ENCODE measurements around the gene FBXO11. TPM values are rescaled to one million over a fixed set of nuclear protein-coding genes. Genes with fewer than 3 reads are reported as not detected.
"Not testable (repeated sequence)": the region's sequence is repeated elsewhere in the genome, so short reads cannot be mapped to it uniquely, and the experiment has no call there.

The FBXO11 gene
- total and polyA plus RNA-seq, 4 donors = 17.5 to 80.4 (median 51.5) TPM

- no peaks in the 10 kb centered on the region for H3K9me3 ChIP-seq (ENCODE audit: control insufficient read depth, low read length)
- no peak for ATAC-seq (ENCODE audit: low FRiP score)
- no peak for DNase-seq
- no peak overlapping the region for H3K27ac ChIP-seq (ENCODE audit: low read depth in 1 of 2, low read length in 2 of 2)
- H3K4me1 ChIP-seq (ENCODE audit: control insufficient read depth in 1 of 2, insufficient read depth in 2 of 2, low read length in 2 of 2) = no peaks in the 10 kb centered on the region
- H3K4me3 ChIP-seq (ENCODE audit: low read length in 2 of 2) = no peak overlapping the region
- no peaks in the 10 kb centered on the region for H3K27me3 ChIP-seq (ENCODE audit: control insufficient read depth in 1 of 2, insufficient read depth in 2 of 2, low read length in 1 of 2)
- 92% methylated on average over 3 of the region's 3 CpGs for WGBS, 2 donors
- intact Hi-C loops (cut with DNase I) = no loop called here
- H3K36me3 ChIP-seq (ENCODE audit: control insufficient read depth in 1 of 2, insufficient read depth in 2 of 2, low read length in 1 of 2) = no peaks in the 10 kb centered on the region
Measured at GRCh38 chr2:47917276-47917961, 11.1 kb upstream of the FBXO11 start.

- ATAC-seq (ENCODE audit: low FRiP score) (no peak), DNase-seq (no peak)
- Histone ChIP-seq H3K4me1 (ENCODE audit: control insufficient read depth in 1 of 2, insufficient read depth in 2 of 2, low read length in 2 of 2) (no peaks in the 10 kb centered on the region), H3K4me3 (ENCODE audit: low read length in 2 of 2) (no peak overlapping the region), H3K9me3 (ENCODE audit: control insufficient read depth, low read length) (no peaks in the 10 kb centered on the region), H3K36me3 (ENCODE audit: control insufficient read depth in 1 of 2, insufficient read depth in 2 of 2, low read length in 1 of 2) (no peaks in the 10 kb centered on the region), H3K27ac (ENCODE audit: low read depth in 1 of 2, low read length in 2 of 2) (no peak overlapping the region), H3K27me3 (ENCODE audit: control insufficient read depth in 1 of 2, insufficient read depth in 2 of 2, low read length in 1 of 2) (no peaks in the 10 kb centered on the region)
- intact Hi-C loops (cut with DNase I) = no loop called here
- 66 to 79% methylated on average over 1 of the region's 1 CpG for WGBS, 2 donors
Measured at GRCh38 chr2:47916412-47916811, 10.1 kb upstream of the FBXO11 start.

DNA sequence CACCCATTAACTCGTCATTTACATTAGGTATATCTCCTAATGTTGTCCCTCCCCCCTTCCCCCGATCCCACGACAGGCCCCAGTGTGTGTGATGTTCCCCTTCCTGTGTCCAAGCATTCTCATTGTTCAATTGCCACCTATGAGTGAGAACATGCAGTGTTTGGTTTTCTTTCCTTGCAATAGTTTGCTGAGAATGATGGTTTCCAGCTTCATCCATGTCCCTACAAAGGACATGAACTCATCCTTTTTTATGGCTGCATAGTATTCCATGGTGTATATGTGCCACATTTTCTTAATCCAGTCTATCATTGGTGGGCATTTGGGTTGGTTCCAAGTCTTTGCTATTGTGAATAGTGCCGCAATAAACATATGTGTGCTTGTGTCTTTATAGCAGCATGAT is 4.4 kb upstream of the FBXO11 start:
- ATAC-seq (ENCODE audit: low FRiP score); DNase-seq; H3K27ac ChIP-seq (ENCODE audit: low read depth in 1 of 2, low read length in 2 of 2); H3K4me1 ChIP-seq (ENCODE audit: control insufficient read depth in 1 of 2, insufficient read depth in 2 of 2, low read length in 2 of 2); H3K36me3 ChIP-seq (ENCODE audit: control insufficient read depth in 1 of 2, insufficient read depth in 2 of 2, low read length in 1 of 2); H3K4me3 ChIP-seq (ENCODE audit: low read length in 2 of 2); intact Hi-C loops (cut with DNase I); H3K27me3 ChIP-seq (ENCODE audit: control insufficient read depth in 1 of 2, insufficient read depth in 2 of 2, low read length in 1 of 2); H3K9me3 ChIP-seq (ENCODE audit: control insufficient read depth, low read length): not testable (repeated sequence)
- 95 to 98% methylated on average over 4 of the region's 4 CpGs for WGBS, 2 donors

GRCh38 chr2:47908682-47909081 is 2.4 kb upstream of the FBXO11 start:
- Histone ChIP-seq H3K4me3 (ENCODE audit: low read length in 2 of 2) (no peak overlapping the region), H3K9me3 (ENCODE audit: control insufficient read depth, low read length) (no peaks in the 10 kb centered on the region), H3K27me3 (ENCODE audit: control insufficient read depth in 1 of 2, insufficient read depth in 2 of 2, low read length in 1 of 2) (no peaks in the 10 kb centered on the region), H3K36me3 (ENCODE audit: control insufficient read depth in 1 of 2, insufficient read depth in 2 of 2, low read length in 1 of 2) (no peaks in the 10 kb centered on the region), H3K27ac (ENCODE audit: low read depth in 1 of 2, low read length in 2 of 2) (no peak overlapping the region), H3K4me1 (ENCODE audit: control insufficient read depth in 1 of 2, insufficient read depth in 2 of 2, low read length in 2 of 2) (no peaks in the 10 kb centered on the region)
- intact Hi-C loops (cut with DNase I) = loop anchor here (5.0 to 10.0 kb wide), 5 partner anchors 54 to 516 kb away; partner anchors contain the start of gene MSH6 (in 2 of the 2)
- DNase-seq (no peak), ATAC-seq (ENCODE audit: low FRiP score) (no peak)
- WGBS, 2 donors = 78 to 79% methylated on average over 5 of the region's 5 CpGs

DNA sequence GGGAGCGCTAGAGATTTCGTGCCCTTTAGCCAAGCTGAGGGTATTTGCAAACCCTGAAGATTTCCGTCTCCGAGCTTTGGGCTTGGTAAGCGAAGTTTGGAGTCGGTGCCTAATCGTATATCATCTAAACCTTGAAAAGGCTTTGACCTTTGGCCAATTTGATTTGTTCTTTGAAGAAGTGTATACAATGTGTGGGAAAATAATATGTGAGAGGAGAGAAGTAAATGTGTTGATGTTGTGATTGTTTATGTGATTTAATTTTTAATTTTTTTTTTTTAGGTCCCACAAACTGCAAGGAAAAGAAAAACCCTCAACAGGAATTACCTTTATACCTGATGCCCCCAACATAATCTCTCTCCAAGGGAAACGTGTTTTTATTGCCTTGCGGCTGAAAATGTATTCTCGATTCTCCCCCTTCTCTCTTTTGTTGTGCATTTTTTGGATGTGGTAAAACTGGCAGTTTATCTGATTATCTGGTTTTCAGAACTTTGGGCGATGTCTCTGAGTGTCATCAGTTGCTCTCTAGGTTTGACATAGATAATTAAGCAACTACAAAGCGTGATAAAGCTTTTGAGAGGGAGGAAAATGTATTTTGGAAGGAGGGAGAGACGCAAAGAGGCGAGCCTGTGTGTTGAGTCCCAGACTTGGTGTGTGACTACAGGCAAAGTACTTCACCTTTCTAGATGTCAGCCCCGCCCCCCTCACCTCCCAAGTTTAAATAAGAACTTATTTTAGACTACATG is 912 bp upstream of the FBXO11 start:
- intact Hi-C loops (cut with DNase I) = loop anchor here (2.0 to 10.0 kb wide), 6 partner anchors 52 to 518 kb away; partner anchors contain the start of gene MSH6 (in 2 of the 2)
- H3K27me3 ChIP-seq (ENCODE audit: control insufficient read depth in 1 of 2, insufficient read depth in 2 of 2, low read length in 1 of 2) = no peaks in the 10 kb centered on the region
- peak overlapping the region in 1 of 2 donors; percentile 80 for H3K27ac ChIP-seq (ENCODE audit: low read depth in 1 of 2, low read length in 2 of 2)
- H3K9me3 ChIP-seq (ENCODE audit: control insufficient read depth, low read length) = no peaks in the 10 kb centered on the region
- H3K36me3 ChIP-seq (ENCODE audit: control insufficient read depth in 1 of 2, insufficient read depth in 2 of 2, low read length in 1 of 2) = no peaks in the 10 kb centered on the region
- no peaks in the 10 kb centered on the region for H3K4me1 ChIP-seq (ENCODE audit: control insufficient read depth in 1 of 2, insufficient read depth in 2 of 2, low read length in 2 of 2)
- peak overlapping the region; percentile 19 to 77 for H3K4me3 ChIP-seq (ENCODE audit: low read length in 2 of 2)
- DNase-seq = no peak
- WGBS, 2 donors = 26 to 27% methylated on average over 15 of the region's 15 CpGs
- no peak for ATAC-seq (ENCODE audit: low FRiP score)

DNA sequence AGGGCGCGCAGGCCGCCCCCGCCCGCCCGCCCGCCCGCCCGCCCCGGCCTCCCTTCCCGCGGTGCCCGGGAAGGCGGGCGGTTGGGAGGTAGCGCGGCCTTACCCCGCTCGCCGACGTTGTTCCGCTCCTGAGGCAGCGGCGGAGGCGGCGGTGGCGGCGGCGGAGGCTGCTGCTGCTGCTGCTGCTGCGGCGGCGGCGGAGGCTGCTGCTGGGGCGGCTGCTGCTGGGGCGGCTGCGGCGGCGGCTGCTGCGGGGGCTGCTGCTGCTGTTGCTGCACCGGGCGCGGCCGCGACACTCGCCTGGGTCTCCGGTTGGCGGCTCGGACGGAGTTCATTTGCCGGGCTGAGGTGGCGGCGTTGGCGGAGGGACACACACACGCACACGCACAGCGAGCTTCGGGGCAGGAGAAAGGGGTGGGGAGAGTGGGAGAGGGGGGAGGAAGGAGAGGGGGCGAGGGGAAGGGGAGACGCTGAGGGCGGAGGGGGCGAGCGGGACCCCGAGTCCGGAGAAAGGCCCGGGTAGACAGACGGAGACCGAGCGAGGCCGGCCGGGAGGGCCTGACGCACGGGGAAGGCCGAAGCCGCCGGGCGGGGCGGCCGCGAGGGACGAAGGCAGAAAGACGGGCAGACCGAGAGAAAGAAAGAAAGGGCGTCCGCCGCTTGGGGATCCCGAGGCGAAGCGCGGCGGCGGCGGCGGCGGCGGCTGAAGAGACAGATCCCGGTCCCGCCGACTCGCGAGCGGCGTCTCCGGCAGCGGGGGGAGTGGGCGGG is 727 bp downstream of the FBXO11 start:
- Histone ChIP-seq H3K27me3 (ENCODE audit: control insufficient read depth in 1 of 2, insufficient read depth in 2 of 2, low read length in 1 of 2) (no peaks in the 10 kb centered on the region), H3K36me3 (ENCODE audit: control insufficient read depth in 1 of 2, insufficient read depth in 2 of 2, low read length in 1 of 2) (no peaks in the 10 kb centered on the region), H3K9me3 (ENCODE audit: control insufficient read depth, low read length) (no peaks in the 10 kb centered on the region), H3K27ac (ENCODE audit: low read depth in 1 of 2, low read length in 2 of 2) (peak overlapping the region; percentile 93 to 99), H3K4me3 (ENCODE audit: low read length in 2 of 2) (peak overlapping the region; percentile 98 to 99), H3K4me1 (ENCODE audit: control insufficient read depth in 1 of 2, insufficient read depth in 2 of 2, low read length in 2 of 2) (no peaks in the 10 kb centered on the region)
- intact Hi-C loops (cut with DNase I) = loop anchor here (2.0 to 10.0 kb wide), 6 partner anchors 51 to 519 kb away; partner anchors contain the start of gene MSH6 (in 2 of the 2)
- WGBS, 2 donors = 0 to 1% methylated on average over 34 to 105 of the region's 105 CpGs
- DNase-seq = peak; percentile 75 to 85
- ATAC-seq (ENCODE audit: low FRiP score) = peak; percentile 37

DNA sequence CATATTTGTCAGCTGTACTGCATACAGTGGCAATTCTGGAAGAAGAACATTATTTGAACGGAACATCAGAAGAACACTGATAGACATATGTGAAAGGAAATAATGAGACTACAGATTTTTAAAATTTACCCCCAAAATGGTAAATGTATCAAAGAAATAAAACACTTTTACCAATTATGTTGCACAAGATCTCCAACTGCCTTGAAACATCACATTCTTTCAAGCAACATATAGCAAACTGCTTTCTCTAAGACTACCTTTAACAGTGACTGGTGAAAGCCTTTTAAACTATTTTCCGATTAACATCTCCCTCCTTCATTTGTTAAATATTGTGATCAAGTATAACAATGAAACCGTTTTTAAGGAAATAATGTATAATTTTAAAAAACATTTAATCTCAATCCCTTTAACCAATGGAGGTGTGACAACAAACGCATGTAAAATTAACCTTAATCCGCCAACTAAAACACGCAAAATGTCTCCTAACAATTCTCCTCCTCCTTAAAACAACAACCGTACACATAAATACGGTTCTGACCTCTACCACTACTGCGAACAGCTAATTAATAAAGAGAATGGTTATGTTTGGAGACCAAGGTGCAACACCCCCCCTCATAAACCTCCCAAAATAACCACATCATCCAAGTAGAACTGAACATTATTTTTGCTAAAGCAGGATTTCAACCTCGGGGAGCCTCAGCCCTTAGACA is 2.4 kb downstream of the FBXO11 start:
- H3K9me3 ChIP-seq (ENCODE audit: control insufficient read depth, low read length) = no peaks in the 10 kb centered on the region
- WGBS, 2 donors = 3% methylated on average over 10 of the region's 10 CpGs
- DNase-seq (no peak), ATAC-seq (ENCODE audit: low FRiP score) (no peak)
- no peaks in the 10 kb centered on the region for H3K4me1 ChIP-seq (ENCODE audit: control insufficient read depth in 1 of 2, insufficient read depth in 2 of 2, low read length in 2 of 2)
- intact Hi-C loops (cut with DNase I) = loop anchor here (10.0 kb wide), 3 partner anchors 49 to 521 kb away; partner anchors contain the start of gene MSH6 (in 1 of the 2)
- no peak overlapping the region for H3K27ac ChIP-seq (ENCODE audit: low read depth in 1 of 2, low read length in 2 of 2)
- H3K36me3 ChIP-seq (ENCODE audit: control insufficient read depth in 1 of 2, insufficient read depth in 2 of 2, low read length in 1 of 2) = no peaks in the 10 kb centered on the region
- H3K27me3 ChIP-seq (ENCODE audit: control insufficient read depth in 1 of 2, insufficient read depth in 2 of 2, low read length in 1 of 2) = no peaks in the 10 kb centered on the region
- H3K4me3 ChIP-seq (ENCODE audit: low read length in 2 of 2) = peak overlapping the region; percentile 98 to 99

GRCh38 chr2:47901892-47902291 is 4.4 kb downstream of the FBXO11 start:
- not testable (repeated sequence) for H3K27me3 ChIP-seq (ENCODE audit: control insufficient read depth in 1 of 2, insufficient read depth in 2 of 2, low read length in 1 of 2); H3K27ac ChIP-seq (ENCODE audit: low read depth in 1 of 2, low read length in 2 of 2); H3K9me3 ChIP-seq (ENCODE audit: control insufficient read depth, low read length); H3K4me1 ChIP-seq (ENCODE audit: control insufficient read depth in 1 of 2, insufficient read depth in 2 of 2, low read length in 2 of 2); H3K36me3 ChIP-seq (ENCODE audit: control insufficient read depth in 1 of 2, insufficient read depth in 2 of 2, low read length in 1 of 2); DNase-seq; H3K4me3 ChIP-seq (ENCODE audit: low read length in 2 of 2); ATAC-seq (ENCODE audit: low FRiP score)
- 91% methylated on average over 13 of the region's 13 CpGs for WGBS, 2 donors
- intact Hi-C loops (cut with DNase I) = loop anchor here (10.0 kb wide), 3 partner anchors 47 to 523 kb away; partner anchors contain the start of gene MSH6 (in 1 of the 2)
